Neural cell (in vitro differentiated cells): ENCODE data around the gene ADSS1.

Experiments
- TAF1 ChIP-seq: IDR thresholded peaks from 2 replicates; pipeline ENCODE4 v1.6.1; 2012; ENCODE audit warnings: low read depth
- TF ChIP-seq, protein P1 (sequence below): fragments of 450-650 bp; IDR thresholded peaks from 2 replicates; pipeline ENCODE4 v1.5.1; 2014; ENCODE audit warnings: antibody characterized with exemption, mild to moderate bottlenecking, moderate library complexity; ENCODE audit not compliant: poor library complexity, severe bottlenecking

DNA sequence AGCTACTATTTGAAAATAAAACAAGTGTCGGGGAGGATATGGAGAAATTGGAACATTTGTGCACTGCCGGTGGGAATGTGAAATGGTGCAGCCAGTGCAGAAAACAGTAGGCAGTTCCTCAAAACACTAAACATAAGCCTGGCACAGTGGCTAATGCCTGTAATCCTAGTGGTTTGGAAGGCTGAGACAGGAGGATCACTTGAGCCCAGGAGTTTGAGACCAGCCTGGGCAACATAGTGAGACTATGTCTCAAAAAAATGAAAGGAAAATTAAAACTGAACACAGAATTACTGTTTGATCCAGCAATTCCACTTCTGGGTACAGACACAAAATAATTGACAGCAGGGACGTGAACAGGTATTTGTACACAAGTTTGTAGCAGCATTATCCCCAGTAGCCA lies 41.5 kb downstream of the ADSS1 start:
- TF ChIP-seq, protein P1, sequence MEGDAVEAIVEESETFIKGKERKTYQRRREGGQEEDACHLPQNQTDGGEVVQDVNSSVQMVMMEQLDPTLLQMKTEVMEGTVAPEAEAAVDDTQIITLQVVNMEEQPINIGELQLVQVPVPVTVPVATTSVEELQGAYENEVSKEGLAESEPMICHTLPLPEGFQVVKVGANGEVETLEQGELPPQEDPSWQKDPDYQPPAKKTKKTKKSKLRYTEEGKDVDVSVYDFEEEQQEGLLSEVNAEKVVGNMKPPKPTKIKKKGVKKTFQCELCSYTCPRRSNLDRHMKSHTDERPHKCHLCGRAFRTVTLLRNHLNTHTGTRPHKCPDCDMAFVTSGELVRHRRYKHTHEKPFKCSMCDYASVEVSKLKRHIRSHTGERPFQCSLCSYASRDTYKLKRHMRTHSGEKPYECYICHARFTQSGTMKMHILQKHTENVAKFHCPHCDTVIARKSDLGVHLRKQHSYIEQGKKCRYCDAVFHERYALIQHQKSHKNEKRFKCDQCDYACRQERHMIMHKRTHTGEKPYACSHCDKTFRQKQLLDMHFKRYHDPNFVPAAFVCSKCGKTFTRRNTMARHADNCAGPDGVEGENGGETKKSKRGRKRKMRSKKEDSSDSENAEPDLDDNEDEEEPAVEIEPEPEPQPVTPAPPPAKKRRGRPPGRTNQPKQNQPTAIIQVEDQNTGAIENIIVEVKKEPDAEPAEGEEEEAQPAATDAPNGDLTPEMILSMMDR = no peak
- TF ChIP-seq TAF1 = no peak
